RPMI7951 (cell line): Measurements from ENCODE around the gene BMP7. TPM values are rescaled to one million over a fixed set of nuclear protein-coding genes. Genes with fewer than 3 reads are reported as not detected.
A peak's percentile ranks its signal among the peaks of the same experiment; 100 is the strongest.
"Not testable (repeated sequence)": the region's sequence is repeated elsewhere in the genome, so short reads cannot be mapped to it uniquely, and the experiment has no call there.

Source experiments
- DNase-seq: peaks from one replicate; pipeline ENCODE4 v3.0.0-alpha.2; 2012; ENCODE audit warnings: low read depth
- total RNA-seq: library from RNA; depleted of rRNA; stranded (reverse); fragments of >200 nt; shearing (Covaris generic); gene quantifications from 2 replicates; pipeline ENCODE4 v1.2.3, GENCODE V29; 2014

BMP7 gene
- total RNA-seq, 1 experiment from 2014 or later = 0.96 TPM

- DNase-seq = no peak
These were observed 497 bp downstream of the BMP7 start for GRCh38 chr20:57265997-57266290.

GRCh38 chr20:57265336-57265996 lies 975 bp downstream of the BMP7 start:
- DNase-seq = no peak

- not testable (repeated sequence) for DNase-seq
These were observed 1.5 kb downstream of the BMP7 start for GRCh38 chr20:57264908-57265335.

- DNase-seq = no peak
These were observed 2.3 kb downstream of the BMP7 start for GRCh38 chr20:57263801-57264792.

- no peak for DNase-seq
These were observed 3.4 kb downstream of the BMP7 start for GRCh38 chr20:57262784-57263609.

- DNase-seq = no peak
These were observed 4.1 kb downstream of the BMP7 start for GRCh38 chr20:57262301-57262700.

GRCh38 chr20:57261457-57262251 lies 4.8 kb downstream of the BMP7 start:
- no peak for DNase-seq

GRCh38 chr20:57260934-57261333 lies 5.5 kb downstream of the BMP7 start:
- DNase-seq = no peak

GRCh38 chr20:57259938-57260921 lies 6.2 kb downstream of the BMP7 start:
- DNase-seq = no peak

- no peak for DNase-seq
These were observed 7.1 kb downstream of the BMP7 start for GRCh38 chr20:57259121-57259937.

GRCh38 chr20:57257701-57258453 lies 8.6 kb downstream of the BMP7 start:
- DNase-seq = no peak

GRCh38 chr20:57256908-57257307 lies 9.5 kb downstream of the BMP7 start:
- no peak for DNase-seq

GRCh38 chr20:57256205-57256604 lies 10.2 kb downstream of the BMP7 start:
- DNase-seq = no peak

GRCh38 chr20:57255183-57255582 lies 11.3 kb downstream of the BMP7 start:
- no peak for DNase-seq

GRCh38 chr20:57252559-57253162 lies 13.8 kb downstream of the BMP7 start:
- no peak for DNase-seq

- DNase-seq = no peak
These were observed 14.5 kb downstream of the BMP7 start for GRCh38 chr20:57251949-57252348.

- DNase-seq = peak; percentile 70
These were observed 15.1 kb downstream of the BMP7 start for GRCh38 chr20:57251344-57251743.
